ENCODE results near the gene CDC7. TPM values are rescaled to one million over a fixed set of nuclear protein-coding genes. Genes with fewer than 3 reads are reported as not detected.

CDC7 gene
- polyA plus RNA-seq, 1 donor (not counting 4 experiments of a cell fraction or from before 2014, with no cell fraction given): 8.1 TPM

GRCh38 chr1:91569411-91570119 lies 68.9 kb downstream of the CDC7 start:
- peak overlapping the region; percentile 70 for H2AFZ ChIP-seq (ENCODE audit: control insufficient read depth, low read length)
- H3K27me3 ChIP-seq (ENCODE audit: control insufficient read depth, extremely low read depth, insufficient read depth, low read length): no peaks in the 10 kb centered on the region
- peaks cover 25% of the 10 kb centered on the region for H3K4me1 ChIP-seq (ENCODE audit: control insufficient read depth, extremely low read depth, insufficient read depth, low read length)
- H3K4me3 ChIP-seq (ENCODE audit: control insufficient read depth in 2 of 3, extremely low read depth in 1 of 3, insufficient read depth in 2 of 3, low read depth in 1 of 3, low read length in 3 of 3): no peak overlapping the region
- dilution Hi-C loops (cut with MboI; ENCODE audit: extremely low pct_ligation_motif_present, low sequenced_read_pairs): no loop called here
- H3K27ac ChIP-seq (ENCODE audit: control insufficient read depth, insufficient read depth, low read length): peak overlapping the region; percentile 70
- no peaks in the 10 kb centered on the region for H3K9me1 ChIP-seq (ENCODE audit: control insufficient read depth, extremely low read depth, insufficient read depth, low read length)
- H3K36me3 ChIP-seq (ENCODE audit: control insufficient read depth in 2 of 2, extremely low read depth in 1 of 2, insufficient read depth in 2 of 2, low read length in 2 of 2): no peaks in the 10 kb centered on the region
- peak overlapping the region; percentile 43 for H3K9ac ChIP-seq (ENCODE audit: control insufficient read depth, extremely low read depth, insufficient read depth, low read length)
- peak; percentile 98 for FAIRE-seq
- no peaks in the 10 kb centered on the region for H4K20me1 ChIP-seq (ENCODE audit: control insufficient read depth, extremely low read depth, insufficient read depth, low read length)
- no peaks in the 10 kb centered on the region for H3K9me3 ChIP-seq (ENCODE audit: control insufficient read depth, low read depth, low read length)
- H3K4me2 ChIP-seq (ENCODE audit: control insufficient read depth, extremely low read depth, insufficient read depth, low read depth, low read length): peak overlapping the region; percentile 43
- no peak for TF ChIP-seq EZH2 (IDR thresholded peaks at IDR 0.05; ENCODE audit: low read length)
- TF ChIP-seq CTCF (optimal IDR thresholded peaks at IDR 0.05 in 1 of 3, IDR thresholded peaks at IDR 0.05 in 1 of 3, conservative IDR thresholded peaks at IDR 0.05 in 1 of 3; ENCODE audit: extremely low read depth in 1 of 3, insufficient read depth in 2 of 3, low read length in 3 of 3): no peak
- peak; percentile 61 for DNase-seq (ENCODE audit: low read depth, low spot score)
- H3K79me2 ChIP-seq (ENCODE audit: control insufficient read depth, insufficient read depth, low read length): no peaks in the 10 kb centered on the region

GRCh38 chr1:91570120-91570448 lies 69.4 kb downstream of the CDC7 start:
- FAIRE-seq (no peak), DNase-seq (ENCODE audit: low read depth, low spot score) (no peak)
- peaks cover 20% of the 10 kb centered on the region for H3K4me1 ChIP-seq (ENCODE audit: control insufficient read depth, extremely low read depth, insufficient read depth, low read length)
- H3K27me3 ChIP-seq (ENCODE audit: control insufficient read depth, extremely low read depth, insufficient read depth, low read length): no peaks in the 10 kb centered on the region
- no peaks in the 10 kb centered on the region for H3K9me3 ChIP-seq (ENCODE audit: control insufficient read depth, low read depth, low read length)
- H3K36me3 ChIP-seq (ENCODE audit: control insufficient read depth in 2 of 2, extremely low read depth in 1 of 2, insufficient read depth in 2 of 2, low read length in 2 of 2): no peaks in the 10 kb centered on the region
- dilution Hi-C loops (cut with MboI; ENCODE audit: extremely low pct_ligation_motif_present, low sequenced_read_pairs): no loop called here
- H3K9ac ChIP-seq (ENCODE audit: control insufficient read depth, extremely low read depth, insufficient read depth, low read length): no peak overlapping the region
- H2AFZ ChIP-seq (ENCODE audit: control insufficient read depth, low read length): peak overlapping the region; percentile 43
- no peaks in the 10 kb centered on the region for H3K79me2 ChIP-seq (ENCODE audit: control insufficient read depth, insufficient read depth, low read length)
- H3K27ac ChIP-seq (ENCODE audit: control insufficient read depth, insufficient read depth, low read length): peak overlapping the region; percentile 70
- TF ChIP-seq CTCF (optimal IDR thresholded peaks at IDR 0.05 in 1 of 3, IDR thresholded peaks at IDR 0.05 in 1 of 3, conservative IDR thresholded peaks at IDR 0.05 in 1 of 3; ENCODE audit: extremely low read depth in 1 of 3, insufficient read depth in 2 of 3, low read length in 3 of 3) (no peak), EZH2 (IDR thresholded peaks at IDR 0.05; ENCODE audit: low read length) (no peak)
- no peaks in the 10 kb centered on the region for H3K9me1 ChIP-seq (ENCODE audit: control insufficient read depth, extremely low read depth, insufficient read depth, low read length)
- H3K4me3 ChIP-seq (ENCODE audit: control insufficient read depth in 2 of 3, extremely low read depth in 1 of 3, insufficient read depth in 2 of 3, low read depth in 1 of 3, low read length in 3 of 3): no peak overlapping the region
- peak overlapping the region; percentile 43 for H3K4me2 ChIP-seq (ENCODE audit: control insufficient read depth, extremely low read depth, insufficient read depth, low read depth, low read length)
- no peaks in the 10 kb centered on the region for H4K20me1 ChIP-seq (ENCODE audit: control insufficient read depth, extremely low read depth, insufficient read depth, low read length)
